H1 (cell line): ENCODE measurements around the gene TNPO2. TPM values are rescaled to one million over a fixed set of nuclear protein-coding genes. Genes with fewer than 3 reads are reported as not detected.
"Not testable (repeated sequence)": the region's sequence is repeated elsewhere in the genome, so short reads cannot be mapped to it uniquely, and the experiment has no call there.

Experiments
- CTCF ChIA-PET: fragments of 300-600 bp; sonication (Branson Sonifier 250); formaldehyde crosslinking; loops from one replicate; lab custom pipeline; 2021; ENCODE audit not compliant: partially characterized antibody; lab: Charles Lee
- POLR2A ChIA-PET: fragments of 300-600 bp; sonication (Branson Sonifier 250); formaldehyde crosslinking; loops from one replicate; lab custom pipeline; 2021; ENCODE audit warnings: inconsistent platforms; ENCODE audit not compliant: partially characterized antibody; lab: Charles Lee
- DNase-seq, 2 experiments: peaks; one replicate each; pipeline versions ENCODE4 v3.0.0 to v3.0.0-alpha.2; 2010 to 2022; ENCODE audit warnings: low spot score in 2 of 2, low read depth in 1 of 2, mixed read lengths in 1 of 2
- FAIRE-seq: peaks from 2 replicates; lab custom pipeline; 2011; peaks lifted over from hg19 to GRCh38; lab: Jason Lieb, UNC
- H2AFZ ChIP-seq: 2 replicates; pipeline ENCODE4 v1.8.1; 2012; ENCODE audit warnings: low read length, inconsistent platforms
- H2AK5ac ChIP-seq: 2 replicates; pipeline ENCODE4 v1.6.1; 2013; ENCODE audit warnings: low read depth, low read length
- H2BK120ac ChIP-seq: replicated peaks from 2 replicates; pipeline ENCODE3; 2013; ENCODE audit warnings: low read depth, low read length, inconsistent platforms
- H2BK12ac ChIP-seq: 2 replicates; pipeline ENCODE4 v1.6.1; 2013; ENCODE audit warnings: low read depth, low read length
- H2BK15ac ChIP-seq: 2 replicates; pipeline ENCODE4 v1.6.1; 2013; ENCODE audit warnings: low read length
- H2BK20ac ChIP-seq: 2 replicates; pipeline ENCODE4 v1.6.1; 2013; ENCODE audit warnings: low read length
- H2BK5ac ChIP-seq: 2 replicates; pipeline ENCODE4 v1.6.1; 2013; ENCODE audit warnings: low read depth, low read length
- H3K14ac ChIP-seq: 2 replicates; pipeline ENCODE4 v1.6.1; 2013; ENCODE audit warnings: inconsistent platforms; ENCODE audit not compliant: insufficient read length
- H3K18ac ChIP-seq: 2 replicates; pipeline ENCODE4 v1.6.1; 2013; ENCODE audit warnings: low read length; ENCODE audit errors: extremely low read depth
- H3K23ac ChIP-seq: 2 replicates; pipeline ENCODE4 v1.6.1; 2013; ENCODE audit warnings: inconsistent platforms; ENCODE audit not compliant: insufficient read length
- H3K23me2 ChIP-seq: 2 replicates; pipeline ENCODE4 v1.6.1; 2013; ENCODE audit warnings: low read depth, low read length
- H3K27ac ChIP-seq: 2 replicates; pipeline ENCODE4 v1.6.1; 2011; ENCODE audit warnings: low read depth, low read length, inconsistent platforms
- H3K27me3 ChIP-seq, 4 experiments: replicated peaks in 1 of 4; 1 replicate in 1 of 4; 2 replicates in 3 of 4; pipeline versions ENCODE4 v1.6.1 to v1.8.1; 2011 to 2013; ENCODE audit warnings: low read length in 3 of 4, mild to moderate bottlenecking in 3 of 4, inconsistent platforms in 2 of 4, mixed read lengths in 2 of 4, moderate library complexity in 1 of 4; ENCODE audit not compliant: control insufficient read depth in 3 of 4, insufficient read depth in 3 of 4; ENCODE audit errors: extremely low read depth in 1 of 4
- H3K36me3 ChIP-seq, 4 experiments: 2 replicates each; pipeline versions ENCODE4 v1.6.1 to v1.8.1; 2011 to 2013; ENCODE audit warnings: mild to moderate bottlenecking in 4 of 4, low read length in 3 of 4, moderate library complexity in 2 of 4, control low read depth in 1 of 4, inconsistent platforms in 1 of 4; ENCODE audit not compliant: insufficient read depth in 4 of 4, control insufficient read depth in 2 of 4
- H3K4ac ChIP-seq: replicated peaks from 2 replicates; pipeline ENCODE3; 2013; ENCODE audit warnings: low read length, low read depth, mixed read lengths, inconsistent platforms; ENCODE audit not compliant: insufficient read length
- H3K4me1 ChIP-seq, 4 experiments: replicated peaks in 1 of 4; 1 replicate in 1 of 4; 2 replicates in 3 of 4; pipeline versions ENCODE4 v1.6.1 to v1.8.1; 2011 to 2013; ENCODE audit warnings: low read length in 3 of 4, inconsistent platforms in 2 of 4, mixed read lengths in 1 of 4; ENCODE audit not compliant: insufficient read depth in 4 of 4, control insufficient read depth in 3 of 4
- H3K4me2 ChIP-seq, 2 experiments: 2 replicates each; pipeline versions ENCODE4 v1.6.1 to v1.8.1; 2011 to 2013; ENCODE audit warnings: low read depth in 2 of 2, low read length in 2 of 2, control low read depth in 1 of 2, inconsistent platforms in 1 of 2, mild to moderate bottlenecking in 1 of 2; ENCODE audit not compliant: insufficient read depth in 1 of 2
- H3K4me3 ChIP-seq, 4 experiments: fragments of 200-600, 300-600 bp in 1 of 4; sonication (generic), shearing (Covaris generic), sonication (Bioruptor Twin) in 1 of 4; 2 replicates each; pipeline versions ENCODE4 v1.5.1 to v1.8.1; 2011 to 2016; ENCODE audit warnings: low read length in 4 of 4, low read depth in 3 of 4, control low read depth in 2 of 4, inconsistent platforms in 2 of 4, mild to moderate bottlenecking in 2 of 4, mixed read lengths in 1 of 4, moderate library complexity in 1 of 4; ENCODE audit not compliant: insufficient read depth in 2 of 4; ENCODE audit errors: extremely low read depth in 1 of 4
- H3K56ac ChIP-seq: replicated peaks from 2 replicates; pipeline ENCODE3; 2013; ENCODE audit warnings: low read depth, mild to moderate bottlenecking, mixed read lengths, low read length, inconsistent platforms; ENCODE audit not compliant: insufficient read length
- H3K79me1 ChIP-seq: 2 replicates; pipeline ENCODE4 v1.6.1; 2013; ENCODE audit warnings: low read depth, low read length, control low read depth
- H3K79me2 ChIP-seq, 2 experiments: 2 replicates each; pipeline versions ENCODE4 v1.6.1 to v1.8.1; 2012 to 2013; ENCODE audit warnings: low read length in 2 of 2, mild to moderate bottlenecking in 2 of 2, inconsistent platforms in 1 of 2; ENCODE audit not compliant: insufficient read depth in 2 of 2, control insufficient read depth in 1 of 2
- H3K9ac ChIP-seq, 4 experiments: replicated peaks in 1 of 4; 1 replicate in 1 of 4; 2 replicates in 3 of 4; pipeline versions ENCODE4 v1.6.1 to v1.8.1; 2011 to 2013; ENCODE audit warnings: low read depth in 3 of 4, low read length in 3 of 4, control low read depth in 2 of 4, mild to moderate bottlenecking in 2 of 4, moderate library complexity in 2 of 4, inconsistent platforms in 1 of 4; ENCODE audit errors: extremely low read depth in 1 of 4
- H3K9me3 ChIP-seq, 2 experiments: 2 replicates each; pipeline versions ENCODE4 v1.6.1 to v1.8.1; 2012 to 2013; ENCODE audit warnings: mild to moderate bottlenecking in 2 of 2, moderate library complexity in 2 of 2, control low read depth in 1 of 2, inconsistent platforms in 1 of 2, low read depth in 1 of 2, low read length in 1 of 2, mixed read lengths in 1 of 2; ENCODE audit not compliant: insufficient read depth in 2 of 2
- H4K20me1 ChIP-seq, 2 experiments: replicated peaks in 1 of 2; 2 replicates each; pipeline versions ENCODE3 to v1.8.1; 2011 to 2013; ENCODE audit warnings: inconsistent platforms in 2 of 2, low read length in 2 of 2, mild to moderate bottlenecking in 1 of 2; ENCODE audit not compliant: insufficient read depth in 2 of 2, control insufficient read depth in 1 of 2
- H4K5ac ChIP-seq: 2 replicates; pipeline ENCODE4 v1.6.1; 2013; ENCODE audit warnings: low read length, low read depth, mixed read lengths, inconsistent platforms; ENCODE audit not compliant: insufficient read length
- H4K8ac ChIP-seq: 2 replicates; pipeline ENCODE4 v1.8.0; 2013; ENCODE audit warnings: mild to moderate bottlenecking, moderate library complexity, low read length, inconsistent platforms; ENCODE audit not compliant: insufficient read depth; ENCODE audit errors: extremely low read depth
- H4K91ac ChIP-seq: replicated peaks from 2 replicates; pipeline ENCODE3; 2013; ENCODE audit warnings: low read length, mixed read lengths, inconsistent platforms; ENCODE audit not compliant: insufficient read length
- WGBS, 2 experiments: shearing (Covaris generic) in 1 of 2; methylation state at CpG; one replicate each; pipeline versions ENCODE4 v1.1.6 to v1.1.7; 2013 to 2015; ENCODE audit warnings: low lambda C conversion rate in 2 of 2, mixed read lengths in 2 of 2, inconsistent platforms in 1 of 2, low coverage in 1 of 2, missing lambda C conversion rate in 1 of 2; ENCODE audit not compliant: insufficient replicate concordance in 2 of 2, insufficient coverage in 1 of 2, insufficient read length in 1 of 2; ENCODE audit errors: extremely low coverage in 1 of 2, missing lambda C conversion rate in 1 of 2; 5-methylcytosine and 5-hydroxymethylcytosine counted together
- polyA plus RNA-seq, 7 experiments: library from polyadenylated mRNA; depleted of rRNA in 3 of 7; stranded (reverse) in 5 of 7; unstranded in 2 of 7; fragments of >200 nt in 5 of 7; fragments of 200-250 nt in 2 of 7; gene quantifications; 1 replicate in 5 of 7; 2 replicates in 1 of 7; 4 replicates in 1 of 7; pipeline versions ENCODE4 v1.2.1 to v1.2.3, GENCODE V29; 2011 to 2013; ENCODE audit warnings: missing spikeins in 2 of 7, mixed read lengths in 2 of 7
- total RNA-seq: library from RNA; stranded (reverse); fragmentation: NEBNext Ultra II Directional; extraction: Animal tissue kit (Norgen Biotek cat#: 25700); gene quantifications from 2 replicates; pipeline ENCODE4 v1.2.1, GENCODE V29; 2021

Gene TNPO2
- total and polyA plus RNA-seq, 2 of the 8 experiments (the other 6 are each of a cell fraction or from before 2014, with no cell fraction given) = 112 to 121 TPM

GRCh38 chr19:12678039-12678438, 45.7 kb downstream of the TNPO2 start:
- not testable (repeated sequence) for H3K18ac ChIP-seq, H2AK5ac ChIP-seq, H4K8ac ChIP-seq, H2BK15ac ChIP-seq, DNase-seq, H2BK120ac ChIP-seq, H3K56ac ChIP-seq, H2BK5ac ChIP-seq, H2BK20ac ChIP-seq, H4K5ac ChIP-seq, H3K9me3 ChIP-seq, H3K4me1 ChIP-seq, H4K91ac ChIP-seq, H2BK12ac ChIP-seq, H3K9ac ChIP-seq, H3K14ac ChIP-seq, H2AFZ ChIP-seq, H3K27me3 ChIP-seq, H3K4ac ChIP-seq, H3K79me1 ChIP-seq, H3K23ac ChIP-seq, H3K27ac ChIP-seq, FAIRE-seq, H3K23me2 ChIP-seq, H3K4me2 ChIP-seq, H3K4me3 ChIP-seq
- WGBS, 2 experiments = 96% methylated on average over 5 of the region's 5 CpGs; no CpG with 5 or more reads in 1 of the 2 experiments
- ChIA-PET POLR2A (interaction anchor here (0.7 to 6.4 kb wide), 9 partner anchors 8 to 117 kb away, joined by 3 to 93 read pairs (median 7); partner anchors contain the start of genes FBXW9, MAN2B1 and WDR83), CTCF (interaction anchor here (0.6 to 3.5 kb wide), 7 partner anchors 8 to 642 kb away, joined by 3 to 20 read pairs (median 4); partner anchors contain the start of gene ZNF791)
- Histone ChIP-seq H3K36me3 (peaks cover 36 to 52% (median 48%) of the 10 kb centered on the region in 4 experiments), H3K79me2 (peaks cover 0 to 11% of the 10 kb centered on the region in 2 experiments; a peak in 2 of 4 replicates), H4K20me1 (peaks cover under 1 to 15% of the 10 kb centered on the region in 2 experiments)
